H9 (cell line): ENCODE results near the gene EHD4. TPM values are rescaled to one million over a fixed set of nuclear protein-coding genes. Genes with fewer than 3 reads are reported as not detected.

Experiments
- DNase-seq: peaks from one replicate; pipeline ENCODE4 v3.0.0-alpha.2; 2017
- H2AFZ ChIP-seq: one replicate; pipeline ENCODE4 v1.6.1; 2013; ENCODE audit warnings: mild to moderate bottlenecking, low read length, control low read depth, moderate library complexity
- H2AK5ac ChIP-seq: 2 replicates; pipeline ENCODE4 v1.6.1; 2013; ENCODE audit warnings: low read length, control low read depth, mixed read lengths; ENCODE audit not compliant: insufficient read length
- H2BK120ac ChIP-seq: one replicate; pipeline ENCODE4 v1.6.1; 2013; ENCODE audit warnings: low read depth, mild to moderate bottlenecking, low read length, control low read depth, inconsistent platforms; ENCODE audit not compliant: poor library complexity, severe bottlenecking
- H2BK12ac ChIP-seq: 2 replicates; pipeline ENCODE4 v1.6.1; 2013; ENCODE audit warnings: low read length, control low read depth, mixed read lengths, low read depth; ENCODE audit not compliant: insufficient read length
- H2BK15ac ChIP-seq: 2 replicates; pipeline ENCODE4 v1.6.1; 2013; ENCODE audit warnings: low read depth, low read length, control low read depth
- H2BK20ac ChIP-seq: one replicate; pipeline ENCODE4 v1.6.1; 2013; ENCODE audit warnings: low read depth, mild to moderate bottlenecking, low read length, control low read depth, inconsistent platforms; ENCODE audit not compliant: poor library complexity, severe bottlenecking
- H2BK5ac ChIP-seq: 2 replicates; pipeline ENCODE4 v1.6.1; 2013; ENCODE audit warnings: low read length, control low read depth, mixed read lengths; ENCODE audit not compliant: insufficient read length
- H3K14ac ChIP-seq: 2 replicates; pipeline ENCODE4 v1.6.1; 2013; ENCODE audit warnings: low read length, control low read depth; ENCODE audit not compliant: insufficient read depth
- H3K18ac ChIP-seq: 2 replicates; pipeline ENCODE4 v1.6.1; 2013; ENCODE audit warnings: low read depth, mild to moderate bottlenecking, mixed read lengths, low read length, control low read depth; ENCODE audit not compliant: insufficient read length
- H3K23ac ChIP-seq: 2 replicates; pipeline ENCODE4 v1.6.1; 2013; ENCODE audit warnings: low read length, control low read depth, mixed read lengths, low read depth; ENCODE audit not compliant: insufficient read length
- H3K23me2 ChIP-seq: 2 replicates; pipeline ENCODE4 v1.6.1; 2013; ENCODE audit warnings: low read depth, mild to moderate bottlenecking, mixed read lengths, low read length, control low read depth; ENCODE audit not compliant: insufficient read length, poor library complexity, severe bottlenecking
- H3K27ac ChIP-seq: 2 replicates; pipeline ENCODE4 v1.5.1; 2013; ENCODE audit warnings: low read length, control low read depth, mixed read lengths, low read depth; ENCODE audit not compliant: insufficient read length
- H3K27me3 ChIP-seq: 2 replicates; pipeline ENCODE4 v1.6.1; 2013; ENCODE audit warnings: low read length, control low read depth, inconsistent platforms; ENCODE audit not compliant: insufficient read depth
- H3K4ac ChIP-seq: 2 replicates; pipeline ENCODE4 v1.6.1; 2013; ENCODE audit warnings: low read depth, mild to moderate bottlenecking, control low read depth, inconsistent platforms, low read length, moderate library complexity
- H3K4me1 ChIP-seq: 2 replicates; pipeline ENCODE4 v1.6.1; 2013; ENCODE audit warnings: low read length, control low read depth, inconsistent platforms; ENCODE audit not compliant: insufficient read depth
- H3K4me2 ChIP-seq: 2 replicates; pipeline ENCODE4 v1.6.1; 2013; ENCODE audit warnings: low read length, control low read depth, mixed read lengths; ENCODE audit not compliant: insufficient read length, insufficient read depth
- H3K56ac ChIP-seq: 2 replicates; pipeline ENCODE4 v1.6.1; 2013; ENCODE audit warnings: low read depth, mild to moderate bottlenecking, mixed read lengths, low read length, control low read depth; ENCODE audit not compliant: insufficient read length
- H3K79me1 ChIP-seq: 2 replicates; pipeline ENCODE4 v1.6.1; 2013; ENCODE audit warnings: low read depth, mild to moderate bottlenecking, moderate library complexity, low read length, control low read depth, inconsistent platforms; ENCODE audit not compliant: insufficient read depth, poor library complexity, severe bottlenecking
- H3K79me2 ChIP-seq: 2 replicates; pipeline ENCODE4 v1.6.1; 2013; ENCODE audit warnings: low read length, control low read depth, inconsistent platforms; ENCODE audit not compliant: insufficient read depth
- H3K9ac ChIP-seq: 2 replicates; pipeline ENCODE4 v1.6.1; 2013; ENCODE audit warnings: low read length, control low read depth, mixed read lengths; ENCODE audit not compliant: insufficient read length; ENCODE audit errors: extremely low read depth
- H3K9me3 ChIP-seq: one replicate; pipeline ENCODE4 v1.6.1; 2013; ENCODE audit warnings: low read depth, low read length, inconsistent platforms; ENCODE audit not compliant: control insufficient read depth
- H3T11ph ChIP-seq: one replicate; pipeline ENCODE4 v1.6.1; 2013; ENCODE audit warnings: mild to moderate bottlenecking, low read length, control low read depth, inconsistent platforms
- H4K20me1 ChIP-seq: one replicate; pipeline ENCODE4 v1.6.1; 2013; ENCODE audit not compliant: control insufficient read depth, insufficient read length, insufficient read depth
- H4K5ac ChIP-seq: 2 replicates; pipeline ENCODE4 v1.6.1; 2013; ENCODE audit warnings: low read depth, mild to moderate bottlenecking, mixed read lengths, low read length, control low read depth; ENCODE audit not compliant: insufficient read length
- H4K8ac ChIP-seq: replicated peaks from 2 replicates; pipeline ENCODE4 v1.6.1; 2013; ENCODE audit warnings: low read length, control low read depth, mixed read lengths, low read depth; ENCODE audit not compliant: insufficient read length
- H4K91ac ChIP-seq: 2 replicates; pipeline ENCODE4 v1.6.1; 2013; ENCODE audit warnings: low read depth, mild to moderate bottlenecking, moderate library complexity, mixed read lengths, low read length, control low read depth; ENCODE audit not compliant: insufficient read length
- H3K27ac Mint-ChIP-seq, 3 experiments: 2 replicates in 2 of 3; 3 replicates in 1 of 3; pipeline ENCODE4 v1.8.0; 2020 to 2021; ENCODE audit warnings: mixed read lengths in 3 of 3, mild to moderate bottlenecking in 1 of 3, moderate library complexity in 1 of 3
- H3K27me3 Mint-ChIP-seq: 2 replicates; pipeline ENCODE4 v1.8.0; 2021; ENCODE audit warnings: low read depth, mild to moderate bottlenecking, moderate library complexity, mixed read lengths
- H3K36me3 Mint-ChIP-seq, 3 experiments: 2 replicates in 2 of 3; 3 replicates in 1 of 3; pipeline ENCODE4 v1.8.0; 2020 to 2021; ENCODE audit warnings: low read depth in 3 of 3, mixed read lengths in 3 of 3; ENCODE audit not compliant: insufficient read depth in 1 of 3
- H3K4me1 Mint-ChIP-seq, 2 experiments: 2 replicates each; pipeline ENCODE4 v1.8.0; 2020; ENCODE audit warnings: mixed read lengths in 2 of 2
- H3K4me3 Mint-ChIP-seq, 2 experiments: 2 replicates in 1 of 2; 3 replicates in 1 of 2; pipeline ENCODE4 v1.8.0; 2020 to 2021; ENCODE audit warnings: mild to moderate bottlenecking in 2 of 2, mixed read lengths in 2 of 2, moderate library complexity in 1 of 2
- H3K9me3 Mint-ChIP-seq, 2 experiments: 2 replicates in 1 of 2; 3 replicates in 1 of 2; pipeline ENCODE4 v1.8.0; 2020; ENCODE audit warnings: mild to moderate bottlenecking in 2 of 2, mixed read lengths in 2 of 2, moderate library complexity in 1 of 2
- CTCF ChIP-seq: fragments of 200-600 bp; sonication (generic); conservative IDR thresholded peaks from 3 replicates; pipeline ENCODE4 v1.8.0; 2021; ENCODE audit warnings: antibody characterized with exemption, mild to moderate bottlenecking
- WGBS: extraction: QIAGEN DNeasy Blood & Tissue Kit; methylation state at CpG from one replicate; pipeline ENCODE4 v1.1.7; 2013; ENCODE audit warnings: missing lambda C conversion rate, low lambda C conversion rate, mixed read lengths; ENCODE audit not compliant: insufficient read length; ENCODE audit errors: extremely low coverage; 5-methylcytosine and 5-hydroxymethylcytosine counted together
- total RNA-seq: library from RNA; stranded (reverse); gene quantifications from 2 replicates; pipeline ENCODE4 v1.2.1, GENCODE V29; 2021

EHD4 gene
- total RNA-seq, 1 experiment from 2014 or later = 22.9 TPM

- Histone ChIP-seq H3K23ac (no peak overlapping the region), H4K91ac (no peak overlapping the region), H3K23me2 (no peaks in the 10 kb centered on the region), H2BK5ac (no peak overlapping the region), H3T11ph (no peak overlapping the region), H2AFZ (no peak overlapping the region), H2BK12ac (no peak overlapping the region), H4K8ac (no peak overlapping the region), H3K4me2 (no peak overlapping the region), H4K20me1 (no peaks in the 10 kb centered on the region), H3K14ac (no peak overlapping the region), H3K4ac (no peak overlapping the region), H2BK20ac (no peak overlapping the region), H4K5ac (no peak overlapping the region), H3K4me1 (no peaks in the 10 kb centered on the region), H2BK120ac (no peak overlapping the region), H3K79me2 (no peaks in the 10 kb centered on the region), H3K9me3 (no peaks in the 10 kb centered on the region), H3K27ac (no peak overlapping the region), H3K9ac (no peak overlapping the region), H3K79me1 (peaks cover 8% of the 10 kb centered on the region), H2BK15ac (no peak overlapping the region), H3K27me3 (no peaks in the 10 kb centered on the region), H2AK5ac (no peak overlapping the region), H3K56ac (no peak overlapping the region), H3K18ac (no peak overlapping the region)
- DNase-seq = no peak
- no CpG with 5 or more reads among the region's 2 CpGs for WGBS
- H3K36me3 Mint-ChIP-seq = peaks cover 6 to 35% (median 23%) of the 10 kb centered on the region in 3 experiments; a peak in 6 of 7 replicates
- H3K9me3 Mint-ChIP-seq = no peaks in the 10 kb centered on the region
- H3K4me1 Mint-ChIP-seq = peaks cover 19 to 22% of the 10 kb centered on the region in 2 experiments
- H3K4me3 Mint-ChIP-seq = no peak overlapping the region
- no peak for TF ChIP-seq CTCF
- H3K27me3 Mint-ChIP-seq = no peaks in the 10 kb centered on the region
- no peak overlapping the region; a peak in 1 of 7 replicates for H3K27ac Mint-ChIP-seq
Measured at GRCh38 chr15:41951571-41951970, 20.8 kb downstream of the EHD4 start.
